Measurements from ENCODE around the gene PRKCH. TPM values are rescaled to one million over a fixed set of nuclear protein-coding genes. Genes with fewer than 3 reads are reported as not detected.

Gene PRKCH
- total and polyA plus RNA-seq, 2 donors (not counting 3 experiments of a cell fraction or from before 2014, with no cell fraction given): 97.7 to 103 TPM

DNA sequence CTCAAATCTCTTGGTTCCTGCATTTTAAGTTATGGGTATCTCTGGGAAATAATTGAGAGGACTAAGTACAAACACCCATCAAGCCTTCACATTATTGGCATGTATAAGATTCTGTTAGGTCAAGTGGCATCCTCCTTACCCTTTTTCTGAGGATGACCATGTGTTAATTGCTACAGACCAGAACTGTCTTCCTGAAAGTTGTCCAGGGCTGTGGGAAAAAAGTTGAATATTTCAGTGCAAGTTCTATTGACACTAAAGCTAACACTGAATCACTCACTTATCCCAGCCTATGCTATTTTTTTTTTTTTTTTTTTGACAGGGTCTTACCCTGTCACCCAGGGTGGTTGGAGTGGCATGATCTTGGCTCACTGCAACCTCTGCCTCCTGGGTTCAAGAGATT is 243.8 kb downstream of the PRKCH start:
- intact Hi-C loops (cut with micrococcal nuclease): no loop called here
- Histone ChIP-seq H3K4me3 (replicated peaks in 1 of 3; ENCODE audit: insufficient read depth in 1 of 3, low read depth in 1 of 3, low read length in 3 of 3) (no peak overlapping the region), H3K36me3 (ENCODE audit: control insufficient read depth in 2 of 2, extremely low read depth in 1 of 2, insufficient read depth in 2 of 2, low read length in 2 of 2) (no peaks in the 10 kb centered on the region), H3K9me3 (replicated peaks; ENCODE audit: control insufficient read depth, insufficient read depth, low read length) (no peaks in the 10 kb centered on the region), H3K9me1 (replicated peaks; ENCODE audit: control insufficient read depth, extremely low read depth, insufficient read depth, low read length) (no peaks in the 10 kb centered on the region), H3K4me1 (ENCODE audit: control insufficient read depth, extremely low read depth, insufficient read depth, low read length) (peaks cover 66% of the 10 kb centered on the region), H3K27ac (ENCODE audit: insufficient read depth, low read depth, low read length) (peak overlapping the region; percentile 99), H3K27me3 (ENCODE audit: control insufficient read depth in 2 of 2, insufficient read depth in 2 of 2, low read length in 2 of 2) (no peaks in the 10 kb centered on the region), H3K4me2 (ENCODE audit: insufficient read depth, low read length) (no peak overlapping the region), H4K20me1 (replicated peaks; ENCODE audit: control insufficient read depth, extremely low read depth, insufficient read depth, low read length) (no peaks in the 10 kb centered on the region), H3K79me2 (ENCODE audit: control insufficient read depth, insufficient read depth, low read length) (no peaks in the 10 kb centered on the region), H3K9ac (replicated peaks; ENCODE audit: extremely low read depth, insufficient read depth, low read length) (peak overlapping the region; percentile 50), H2AFZ (ENCODE audit: low read depth, low read length) (no peak overlapping the region)
- ChIA-PET POLR2A (no interaction called here), CTCF (interaction anchor here (1.0 to 1.7 kb wide), 3 partner anchors 9 to 24 kb away, joined by 3 to 7 read pairs (median 3); no protein-coding TSS in a partner anchor)
- DNase-seq (ENCODE audit: low read depth, low spot score): no peak
- TF ChIP-seq JUN (IDR thresholded peaks at IDR 0.05; ENCODE audit: borderline replicate concordance, insufficient read depth, insufficient read length, low read depth): no peak
- TF ChIP-seq GATA2 (IDR thresholded peaks at IDR 0.05; ENCODE audit: insufficient read depth, insufficient read length, low read depth, low read length): no peak
- TF ChIP-seq EZH2 (IDR thresholded peaks at IDR 0.05; ENCODE audit: borderline replicate concordance, low read depth, low read length, severe bottlenecking): no peak
- no peak for TF ChIP-seq POLR2A (IDR thresholded peaks at IDR 0.05; ENCODE audit: low read depth, low read length)
- TF ChIP-seq POLR2AphosphoS5 (IDR thresholded peaks at IDR 0.05; ENCODE audit: insufficient read depth, low read depth, low read length): no peak
- dilution Hi-C loops (cut with MboI; ENCODE audit: extremely low pct_ligation_motif_present, low sequenced_read_pairs): no loop called here
- peak; percentile 53 for FAIRE-seq
- BruUV-seq (replicated peaks): no TSS peak

DNA sequence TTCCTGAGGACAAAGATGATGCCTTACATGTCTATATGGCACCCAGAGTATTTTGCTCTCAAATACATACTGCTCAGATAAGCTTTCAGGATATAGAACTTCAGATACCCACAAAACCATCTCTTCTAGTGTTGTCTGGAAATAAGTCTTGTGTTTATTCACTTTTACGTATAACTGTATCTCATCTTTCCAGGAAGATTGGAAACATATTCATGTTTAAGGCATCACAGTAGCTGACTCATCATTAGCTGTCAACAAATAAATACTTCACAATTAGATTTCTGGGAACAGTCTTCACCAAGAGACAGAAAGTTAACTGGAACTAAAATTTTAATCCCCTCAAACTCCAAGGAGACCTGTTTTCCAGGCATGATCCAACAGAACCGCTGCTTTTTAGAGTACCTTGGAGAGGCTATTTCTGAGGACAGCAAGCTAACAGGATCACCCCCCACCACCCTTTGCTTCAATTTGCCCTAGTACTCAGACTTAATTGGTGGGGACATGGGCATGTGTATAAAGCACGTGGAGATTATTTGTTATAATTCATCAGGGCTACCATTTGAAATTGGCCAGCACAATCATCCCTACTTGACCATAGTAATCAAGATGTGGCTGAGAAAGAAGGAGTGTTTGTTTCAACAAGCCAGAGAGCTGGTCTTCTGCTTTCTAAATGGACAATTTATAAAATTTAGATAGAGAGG is 244.6 kb downstream of the PRKCH start:
- peak; percentile 76 for FAIRE-seq
- peak; percentile 65 for TF ChIP-seq FOS (IDR thresholded peaks at IDR 0.05; ENCODE audit: borderline replicate concordance, insufficient read depth, low read length)
- no peak for TF ChIP-seq CTCF (IDR thresholded peaks at IDR 0.05; ENCODE audit: extremely low read depth in 1 of 2, insufficient read depth in 1 of 2, low read depth in 1 of 2, low read length in 2 of 2)
- Histone ChIP-seq H3K36me3 (ENCODE audit: control insufficient read depth in 2 of 2, extremely low read depth in 1 of 2, insufficient read depth in 2 of 2, low read length in 2 of 2) (no peaks in the 10 kb centered on the region), H3K79me2 (ENCODE audit: control insufficient read depth, insufficient read depth, low read length) (no peaks in the 10 kb centered on the region), H3K27me3 (ENCODE audit: control insufficient read depth in 2 of 2, insufficient read depth in 2 of 2, low read length in 2 of 2) (no peaks in the 10 kb centered on the region), H3K9me3 (replicated peaks; ENCODE audit: control insufficient read depth, insufficient read depth, low read length) (no peaks in the 10 kb centered on the region), H3K4me2 (ENCODE audit: insufficient read depth, low read length) (no peak overlapping the region), H3K27ac (ENCODE audit: insufficient read depth, low read depth, low read length) (peak overlapping the region; percentile 52), H2AFZ (ENCODE audit: low read depth, low read length) (no peak overlapping the region), H3K4me3 (replicated peaks in 1 of 3; ENCODE audit: insufficient read depth in 1 of 3, low read depth in 1 of 3, low read length in 3 of 3) (no peak overlapping the region), H3K4me1 (ENCODE audit: control insufficient read depth, extremely low read depth, insufficient read depth, low read length) (peaks cover 63% of the 10 kb centered on the region), H3K9me1 (replicated peaks; ENCODE audit: control insufficient read depth, extremely low read depth, insufficient read depth, low read length) (no peaks in the 10 kb centered on the region), H4K20me1 (replicated peaks; ENCODE audit: control insufficient read depth, extremely low read depth, insufficient read depth, low read length) (no peaks in the 10 kb centered on the region), H3K9ac (replicated peaks; ENCODE audit: extremely low read depth, insufficient read depth, low read length) (no peak overlapping the region)
- DNase-seq (ENCODE audit: low read depth, low spot score): peak; percentile 49
- intact Hi-C loops (cut with micrococcal nuclease): no loop called here
- ChIA-PET CTCF (interaction anchor here (1.0 to 1.7 kb wide), 4 partner anchors 20 to 66 kb away, joined by 3 to 7 read pairs (median 5); no protein-coding TSS in a partner anchor), POLR2A (interaction anchor here (1.1 kb wide), 1 partner anchor 43 kb away, joined by 3 read pairs; no protein-coding TSS in a partner anchor)
- no TSS peak for BruUV-seq (replicated peaks)
- dilution Hi-C loops (cut with MboI; ENCODE audit: extremely low pct_ligation_motif_present, low sequenced_read_pairs): no loop called here
